Myocyte (in vitro differentiated cells): Measurements from ENCODE around the gene PDIA5. TPM values are rescaled to one million over a fixed set of nuclear protein-coding genes. Genes with fewer than 3 reads are reported as not detected.

Experiments used
- DNase-seq: peaks from one replicate; pipeline ENCODE4 v3.0.0-alpha.2; 2012; ENCODE audit warnings: low read depth
- total RNA-seq: library from RNA; depleted of rRNA; stranded (reverse); fragments of >200 nt; gene quantifications from 2 replicates; pipeline ENCODE4 v1.2.3, GENCODE V29; 2014

The PDIA5 gene
- total RNA-seq, 1 donor from 2014 or later, result 11.8 TPM

DNA sequence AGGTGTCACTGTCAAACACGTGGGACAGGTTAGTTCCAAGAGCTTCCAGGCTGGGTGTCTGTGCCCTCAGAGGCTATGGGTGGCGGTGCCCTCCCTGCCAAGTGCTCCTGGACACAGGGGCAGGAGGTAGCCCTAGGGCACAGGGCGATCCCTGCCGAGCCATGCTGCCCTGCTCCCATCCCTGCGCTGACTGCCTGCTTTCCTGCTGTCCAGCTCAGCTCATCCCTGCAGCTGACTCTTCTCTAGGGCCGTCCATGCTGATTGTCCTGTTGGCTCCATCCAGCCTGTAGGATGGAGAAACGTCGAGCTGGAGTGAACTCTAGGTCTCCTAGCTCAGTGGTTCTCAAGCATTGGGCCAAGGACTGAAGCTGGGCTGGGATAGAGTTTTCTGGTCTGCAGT is 3.7 kb downstream of the PDIA5 start:
- DNase-seq, result no peak

DNA sequence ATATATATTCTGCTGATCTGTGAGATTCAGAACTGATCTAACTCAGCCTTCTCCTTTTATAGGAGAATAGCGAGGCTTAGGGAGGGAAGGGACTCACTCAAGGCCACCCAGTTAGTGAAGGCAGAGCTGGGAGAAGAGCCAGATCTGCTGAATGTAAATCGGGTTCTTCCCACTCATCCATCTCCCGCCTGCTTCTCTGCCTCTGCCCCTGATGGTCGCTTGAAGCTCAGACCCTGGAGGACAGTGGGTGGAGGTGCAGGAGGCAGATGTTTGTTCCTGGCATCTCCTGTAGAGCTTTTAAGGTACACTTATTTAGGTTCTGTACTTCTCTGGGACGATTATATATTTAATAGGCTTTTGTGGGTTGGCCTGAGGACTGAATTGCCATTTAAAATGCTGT is 4.3 kb downstream of the PDIA5 start:
- DNase-seq, result no peak

- no peak for DNase-seq
These were observed 4.8 kb downstream of the PDIA5 start for GRCh38 chr3:123071581-123071980.

DNA sequence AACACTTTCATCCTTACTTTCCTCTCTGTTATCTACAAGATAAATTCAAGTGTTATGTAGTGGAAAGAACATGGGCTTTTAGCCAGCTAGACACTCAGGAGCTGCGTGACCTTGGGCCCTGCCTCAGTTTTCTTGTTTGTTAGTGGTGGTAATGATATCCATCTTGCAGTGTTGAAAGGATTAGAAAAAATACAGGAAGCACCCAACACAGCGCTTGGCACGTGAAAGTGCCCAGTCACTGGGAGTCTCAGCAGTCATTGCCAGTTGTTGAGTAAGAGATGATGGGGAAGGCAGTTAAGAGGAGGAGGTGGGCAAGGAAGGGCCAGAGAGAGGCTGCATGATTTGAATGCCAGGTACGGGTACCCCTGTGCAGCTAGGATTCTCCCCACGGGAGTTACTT is 5.3 kb downstream of the PDIA5 start:
- DNase-seq, result no peak

- no peak for DNase-seq
These were observed 5.7 kb downstream of the PDIA5 start for GRCh38 chr3:123072564-123072963.

DNA sequence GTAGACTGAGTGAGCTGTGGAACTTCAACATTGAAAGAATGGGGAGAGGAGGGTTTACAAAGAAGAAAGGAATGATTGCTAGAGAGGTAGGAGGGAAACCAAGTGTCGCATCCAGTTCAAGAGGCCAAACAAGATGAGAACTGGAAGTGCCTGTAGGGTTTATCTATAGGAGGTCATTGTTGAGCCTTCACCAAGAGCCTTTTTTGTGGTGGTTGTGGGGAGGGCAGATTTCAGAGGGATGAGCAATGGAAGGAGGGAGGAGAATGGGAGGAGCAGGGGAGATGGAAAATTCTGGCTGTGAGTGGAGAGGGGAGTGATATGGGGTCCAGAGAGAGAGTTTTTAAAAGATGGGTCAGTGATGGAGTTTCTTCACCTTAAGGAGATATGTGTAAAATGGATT is 8.5 kb downstream of the PDIA5 start:
- DNase-seq, result no peak

- DNase-seq, result no peak
These were observed 9.3 kb downstream of the PDIA5 start for GRCh38 chr3:123076112-123076495.

GRCh38 chr3:123076496-123077418 is 9.9 kb downstream of the PDIA5 start:
- DNase-seq, result no peak

DNA sequence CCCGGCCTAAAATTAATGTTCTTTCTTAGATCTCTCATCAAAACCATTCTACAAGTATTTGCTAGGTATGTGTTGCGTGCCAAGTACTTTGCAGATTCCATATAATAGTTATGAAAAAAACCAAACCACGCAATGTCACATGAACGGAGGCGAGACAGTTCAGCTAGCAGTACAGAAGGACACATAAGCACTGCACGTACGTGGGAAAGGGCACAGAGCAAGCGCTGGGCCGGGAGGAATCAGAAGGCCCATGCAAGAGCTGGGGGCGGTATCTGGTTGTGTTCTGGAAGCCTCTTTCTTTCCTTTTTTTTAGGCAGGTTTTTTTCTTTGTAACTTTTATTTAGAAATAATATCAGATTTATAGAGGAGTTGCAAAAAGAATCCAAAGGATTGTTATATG is 11.3 kb downstream of the PDIA5 start:
- no peak for DNase-seq

- no peak for DNase-seq
These were observed 14.2 kb downstream of the PDIA5 start for GRCh38 chr3:123080864-123081562.

GRCh38 chr3:123081718-123082369 is 15.0 kb downstream of the PDIA5 start:
- DNase-seq, result no peak

DNA sequence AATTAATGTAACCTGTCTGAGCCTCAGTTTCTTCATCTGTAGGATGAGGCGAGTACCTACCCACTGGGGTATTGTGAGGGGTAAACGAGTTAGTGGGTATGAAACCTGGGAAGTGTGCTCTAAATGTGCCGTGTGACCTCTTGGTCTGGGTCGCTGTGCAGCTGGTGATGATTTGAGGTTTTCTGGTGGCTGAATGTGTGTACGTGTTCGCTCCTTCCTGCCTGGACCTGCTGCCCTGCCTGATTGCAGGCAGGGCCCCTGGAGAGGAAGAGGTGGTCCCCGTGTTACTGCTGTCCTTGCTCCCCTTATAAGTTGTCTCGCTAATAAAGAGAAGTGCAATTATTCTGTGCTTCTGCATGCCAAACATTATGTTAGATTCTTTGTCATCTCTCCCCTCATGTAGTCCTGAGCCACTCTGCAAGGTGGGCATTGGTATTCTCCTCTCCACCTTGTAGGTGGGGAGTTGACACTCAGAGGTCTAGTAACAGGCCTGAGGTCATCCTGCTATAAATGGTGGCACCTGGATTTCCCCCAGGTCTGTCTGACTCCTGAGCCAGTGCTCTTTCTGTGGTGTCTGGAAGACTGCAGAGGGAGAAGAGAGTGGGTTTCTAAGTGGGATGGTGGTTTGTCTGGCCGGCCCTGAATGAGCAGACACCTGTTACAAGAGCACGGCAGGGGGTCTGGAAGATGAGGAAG is 15.7 kb downstream of the PDIA5 start:
- DNase-seq, result no peak

GRCh38 chr3:123083383-123084124 is 16.7 kb downstream of the PDIA5 start:
- no peak for DNase-seq

DNA sequence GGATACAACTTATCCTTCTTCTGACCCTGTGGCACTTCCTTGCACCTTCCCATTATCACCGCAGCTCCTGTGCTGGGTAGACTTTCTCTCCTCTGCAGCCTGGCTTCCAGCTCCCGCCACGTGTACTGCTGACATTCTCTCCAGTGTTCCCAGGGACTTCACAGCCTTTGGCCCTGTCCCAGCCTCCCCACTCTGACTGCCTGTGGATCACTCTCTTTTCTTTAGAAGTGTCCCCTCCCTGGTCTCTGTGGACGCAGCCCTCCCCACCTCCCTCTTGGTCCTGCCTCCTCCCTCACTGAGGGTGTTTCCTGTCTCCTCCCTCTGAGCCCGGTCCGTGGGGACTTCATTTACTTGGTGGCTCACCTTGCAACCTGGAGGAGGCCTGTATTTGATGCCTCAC is 17.4 kb downstream of the PDIA5 start:
- DNase-seq, result no peak

DNA sequence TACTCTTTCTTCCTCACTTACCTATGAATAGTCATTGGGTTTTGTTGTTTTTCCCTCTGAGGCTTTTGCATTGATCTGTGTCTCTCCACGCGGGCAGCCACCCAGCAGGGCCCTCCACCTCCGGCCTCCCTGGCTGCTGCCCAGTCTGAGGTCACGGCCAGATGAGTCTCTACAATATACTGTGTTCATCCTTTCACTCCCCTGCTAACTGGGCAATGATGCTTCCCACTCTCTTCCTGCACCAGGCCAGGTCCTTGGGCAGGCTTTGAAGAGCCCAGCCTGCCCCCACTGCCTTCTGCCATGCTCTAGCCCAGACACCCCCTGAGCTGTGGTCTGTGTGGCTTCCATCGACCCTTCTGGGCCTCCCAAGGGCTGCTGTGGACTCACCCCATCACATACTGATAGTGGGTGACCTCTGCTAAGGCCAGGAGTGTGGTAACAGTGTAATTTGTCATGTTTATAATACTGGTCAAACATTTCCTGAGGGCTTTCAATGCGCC is 18.0 kb downstream of the PDIA5 start:
- peak; percentile 59 for DNase-seq

DNA sequence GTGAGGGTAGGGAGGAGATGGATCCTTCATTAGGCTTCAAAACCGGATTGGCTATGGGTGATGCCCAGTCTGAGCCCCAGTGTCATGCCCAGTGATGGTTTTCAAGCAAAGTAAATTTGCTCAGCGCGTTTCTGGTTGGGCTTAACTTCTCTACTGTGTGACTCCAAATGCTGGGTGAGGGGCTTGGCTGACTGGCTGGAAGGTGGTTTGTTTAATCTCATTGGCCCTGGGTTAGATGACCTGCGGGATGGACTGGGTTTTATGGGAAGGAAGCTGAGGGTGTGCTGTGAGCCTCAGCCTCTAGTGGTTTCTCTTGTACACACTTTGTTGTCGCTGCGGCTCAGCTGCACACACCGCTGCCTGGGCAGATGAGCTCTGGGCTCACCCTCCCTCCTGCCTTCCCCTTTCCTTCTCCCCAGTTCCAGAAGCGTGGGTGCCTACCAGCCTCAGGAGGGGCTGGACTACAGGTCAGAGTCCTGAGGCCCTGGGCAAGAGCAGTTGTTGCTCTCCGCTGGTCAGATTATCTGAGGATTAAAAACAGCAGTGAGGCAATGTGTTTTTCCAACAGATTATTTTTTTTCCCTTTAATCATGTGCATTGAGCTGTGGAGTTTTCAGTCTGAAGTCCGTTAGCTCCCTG is 18.6 kb downstream of the PDIA5 start:
- DNase-seq, result no peak

DNA sequence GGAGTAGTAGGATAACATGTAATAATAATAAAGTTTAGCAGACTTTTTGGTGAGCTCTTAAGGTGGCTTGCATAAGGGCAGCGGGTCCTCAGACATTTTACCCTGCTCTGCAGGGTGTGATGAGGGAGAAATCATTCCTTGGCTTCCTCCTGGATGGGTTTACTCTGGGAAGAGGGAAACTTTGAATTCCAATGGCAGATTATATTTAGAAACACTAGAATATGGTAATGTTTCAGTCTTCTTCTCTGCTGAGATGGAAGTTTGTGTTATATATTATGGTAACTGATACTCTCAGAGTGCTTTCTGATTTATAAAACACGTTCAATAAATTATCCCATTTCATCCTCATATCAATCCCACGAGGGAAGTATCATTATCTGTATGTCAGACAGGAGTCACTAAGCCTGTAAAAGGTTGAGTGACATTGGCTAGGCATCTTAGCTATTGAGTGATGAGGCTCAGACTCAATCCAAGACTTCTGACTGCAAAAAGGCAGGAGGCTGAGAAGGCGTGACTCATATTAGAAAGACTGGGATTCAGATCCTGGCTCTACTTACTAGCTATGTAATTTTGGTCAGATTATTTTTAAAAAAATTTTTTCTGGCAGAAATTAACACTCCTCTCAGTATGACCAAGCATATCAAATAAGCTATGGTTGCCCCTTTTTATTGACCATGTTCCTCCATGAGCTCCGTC is 19.3 kb downstream of the PDIA5 start:
- DNase-seq, result no peak

GRCh38 chr3:123088387-123088786 is 21.6 kb downstream of the PDIA5 start:
- no peak for DNase-seq

GRCh38 chr3:123089611-123090331 is 22.9 kb downstream of the PDIA5 start:
- peak; percentile 61 for DNase-seq
